GM12874 (cell line): ENCODE results near the gene FNTB.

Experiments
- TF ChIP-seq, protein P1 (sequence below): IDR thresholded peaks from 2 replicates; pipeline ENCODE4 v1.5.1; 2011; ENCODE audit warnings: low read depth, mild to moderate bottlenecking, control low read depth, low read length, moderate library complexity; ENCODE audit not compliant: insufficient read depth

Gene FNTB

GRCh38 chr14:64971491-64971942, 15.2 kb upstream of the FNTB start:
- TF ChIP-seq, protein P1, sequence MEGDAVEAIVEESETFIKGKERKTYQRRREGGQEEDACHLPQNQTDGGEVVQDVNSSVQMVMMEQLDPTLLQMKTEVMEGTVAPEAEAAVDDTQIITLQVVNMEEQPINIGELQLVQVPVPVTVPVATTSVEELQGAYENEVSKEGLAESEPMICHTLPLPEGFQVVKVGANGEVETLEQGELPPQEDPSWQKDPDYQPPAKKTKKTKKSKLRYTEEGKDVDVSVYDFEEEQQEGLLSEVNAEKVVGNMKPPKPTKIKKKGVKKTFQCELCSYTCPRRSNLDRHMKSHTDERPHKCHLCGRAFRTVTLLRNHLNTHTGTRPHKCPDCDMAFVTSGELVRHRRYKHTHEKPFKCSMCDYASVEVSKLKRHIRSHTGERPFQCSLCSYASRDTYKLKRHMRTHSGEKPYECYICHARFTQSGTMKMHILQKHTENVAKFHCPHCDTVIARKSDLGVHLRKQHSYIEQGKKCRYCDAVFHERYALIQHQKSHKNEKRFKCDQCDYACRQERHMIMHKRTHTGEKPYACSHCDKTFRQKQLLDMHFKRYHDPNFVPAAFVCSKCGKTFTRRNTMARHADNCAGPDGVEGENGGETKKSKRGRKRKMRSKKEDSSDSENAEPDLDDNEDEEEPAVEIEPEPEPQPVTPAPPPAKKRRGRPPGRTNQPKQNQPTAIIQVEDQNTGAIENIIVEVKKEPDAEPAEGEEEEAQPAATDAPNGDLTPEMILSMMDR: no peak

DNA sequence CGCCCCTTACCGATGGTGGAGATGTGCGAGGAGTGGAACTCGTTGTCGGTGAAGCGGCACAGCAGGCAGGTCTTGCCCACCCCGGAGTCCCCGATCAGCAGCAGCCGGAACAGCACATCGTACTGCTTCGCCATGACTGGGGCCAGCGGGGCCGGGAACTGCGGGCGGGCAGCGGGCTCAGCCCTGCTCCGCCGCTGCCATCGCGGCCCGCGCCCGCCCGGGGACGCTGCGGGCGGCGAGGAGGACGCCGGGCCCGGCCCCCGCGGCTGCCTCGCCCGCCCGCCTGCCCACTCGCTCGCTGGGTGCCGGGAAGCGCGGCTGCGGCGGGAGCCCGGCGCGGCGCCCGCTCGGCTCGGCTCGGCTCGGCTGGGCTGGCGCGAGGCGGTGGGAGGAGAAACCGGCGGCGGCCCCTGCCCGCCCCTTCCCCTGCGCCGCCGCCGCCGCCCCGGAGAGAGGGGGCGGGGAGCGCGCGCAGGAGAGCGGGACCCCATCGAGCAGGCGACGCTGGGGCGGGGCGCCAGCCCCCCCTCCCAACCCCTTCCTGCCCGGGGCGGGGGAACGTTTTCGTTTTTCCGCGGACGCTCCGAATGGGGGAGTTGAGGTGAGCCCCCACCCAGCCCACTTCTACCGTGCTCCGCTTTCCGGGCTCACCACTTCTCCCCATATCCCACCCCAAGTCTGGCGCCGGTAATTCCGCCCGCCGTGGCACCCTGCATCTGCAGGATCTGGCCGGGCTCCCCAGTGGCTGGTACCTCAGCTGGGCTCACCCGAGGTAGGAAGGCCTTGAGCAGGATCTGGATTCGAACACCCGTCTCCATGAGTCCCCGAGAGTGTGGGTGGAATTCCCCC, 14.5 kb upstream of the FNTB start, which contains the start of gene RAB15:
TSS of gene RAB15 (minus strand) at position 394 of the 849 bp plus-strand sequence. CDS start at position 134, 260 bp downstream.
- TF ChIP-seq, protein P1: no peak

GRCh38 chr14:64973026-64973442, 13.7 kb upstream of the FNTB start:
- TF ChIP-seq, protein P1: no peak

DNA sequence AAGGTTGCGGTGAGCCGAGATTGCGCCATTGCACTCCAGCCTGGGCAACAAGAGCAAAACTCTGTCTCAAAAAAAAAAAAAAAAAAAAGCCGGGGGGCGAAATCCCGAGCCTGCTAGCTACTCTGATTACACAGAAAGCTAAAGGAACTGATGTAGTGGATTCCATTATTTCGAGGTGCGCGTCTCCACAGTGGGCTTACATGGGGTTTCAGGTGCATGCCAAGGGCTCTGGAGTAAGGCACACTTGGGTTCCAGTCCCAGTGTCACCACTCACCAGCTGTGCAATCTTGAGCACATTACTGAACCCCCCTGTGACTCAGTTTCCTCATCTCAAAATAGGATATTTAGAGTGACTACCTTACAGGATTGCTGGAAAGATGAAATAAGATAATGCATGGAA, 12.9 kb upstream of the FNTB start:
- TF ChIP-seq, protein P1: no peak

DNA sequence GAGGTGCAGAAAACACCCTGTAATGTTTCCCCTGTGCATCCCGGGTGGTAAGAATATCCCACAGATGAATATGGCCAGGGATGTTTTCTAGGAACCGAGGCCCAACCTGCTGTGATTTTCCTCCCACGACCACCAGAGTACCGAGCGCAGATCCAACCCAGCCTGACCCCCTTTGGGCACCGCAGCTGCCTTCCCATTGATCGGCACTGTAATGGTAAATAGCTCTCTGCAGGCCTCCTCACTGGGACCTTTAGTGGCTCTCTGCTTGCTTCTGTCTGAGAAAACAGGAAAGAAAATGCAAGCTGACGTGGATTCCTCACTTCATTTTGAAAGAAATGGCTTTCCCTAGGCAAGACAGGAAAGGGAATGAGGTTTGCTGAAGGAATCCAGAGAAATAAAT, 12.1 kb upstream of the FNTB start:
- TF ChIP-seq, protein P1: no peak

- TF ChIP-seq, protein P1: no peak
Observed at GRCh38 chr14:64979336-64980074, 7.2 kb upstream of the FNTB start.
